Endodermal cell (in vitro differentiated cells): ENCODE results near the gene VENTX. TPM values are rescaled to one million over a fixed set of nuclear protein-coding genes. Genes with fewer than 3 reads are reported as not detected.

Experiments used
- DNase-seq: peaks from one replicate; pipeline ENCODE4 v3.0.0-alpha.2; 2017
- H3K27ac ChIP-seq: 2 replicates; pipeline ENCODE4 v1.5.1; 2013; ENCODE audit warnings: mild to moderate bottlenecking, low read depth, low read length, moderate library complexity
- H3K27me3 ChIP-seq: 2 replicates; pipeline ENCODE4 v1.6.1; 2013; ENCODE audit warnings: mild to moderate bottlenecking, low read length, moderate library complexity; ENCODE audit not compliant: insufficient read depth, control insufficient read depth, poor library complexity, severe bottlenecking
- H3K36me3 ChIP-seq: 2 replicates; pipeline ENCODE4 v1.7.0; 2013; ENCODE audit warnings: mild to moderate bottlenecking, low read length, moderate library complexity; ENCODE audit not compliant: control insufficient read depth, insufficient read depth
- H3K4me1 ChIP-seq: one replicate; pipeline ENCODE4 v1.7.0; 2013; ENCODE audit warnings: low read length; ENCODE audit not compliant: control insufficient read depth, insufficient read depth
- H3K4me3 ChIP-seq: 2 replicates; pipeline ENCODE4 v1.5.1; 2013; ENCODE audit warnings: mild to moderate bottlenecking, low read length, moderate library complexity
- H3K9ac ChIP-seq: 2 replicates; pipeline ENCODE4 v1.6.1; 2013; ENCODE audit warnings: mild to moderate bottlenecking, low read length, moderate library complexity; ENCODE audit not compliant: poor library complexity, severe bottlenecking; ENCODE audit errors: extremely low read depth
- H3K9me3 ChIP-seq: 2 replicates; pipeline ENCODE4 v1.6.1; 2013; ENCODE audit warnings: mild to moderate bottlenecking, low read length, moderate library complexity; ENCODE audit not compliant: control insufficient read depth
- H3K27ac Mint-ChIP-seq: 2 replicates; pipeline ENCODE4 v1.8.0; 2020; ENCODE audit warnings: mixed read lengths
- H3K27me3 Mint-ChIP-seq: 2 replicates; pipeline ENCODE4 v1.8.0; 2021; ENCODE audit warnings: mild to moderate bottlenecking, mixed read lengths; ENCODE audit not compliant: insufficient read depth
- H3K36me3 Mint-ChIP-seq: 2 replicates; pipeline ENCODE4 v1.8.0; 2020; ENCODE audit warnings: low read depth, mixed read lengths
- H3K4me1 Mint-ChIP-seq: 2 replicates; pipeline ENCODE4 v1.8.0; 2020; ENCODE audit warnings: mixed read lengths
- H3K4me3 Mint-ChIP-seq: 2 replicates; pipeline ENCODE4 v1.8.0; 2020; ENCODE audit warnings: mild to moderate bottlenecking, moderate library complexity, mixed read lengths
- H3K9me3 Mint-ChIP-seq: 2 replicates; pipeline ENCODE4 v1.8.0; 2020; ENCODE audit warnings: mild to moderate bottlenecking, mixed read lengths
- WGBS, 2 experiments: methylation state at CpG; one replicate each; pipeline versions ENCODE4 v1.1.5 to v1.1.7; 2013; ENCODE audit warnings: missing lambda C conversion rate in 2 of 2, mixed read lengths in 1 of 2; ENCODE audit not compliant: insufficient coverage in 1 of 2, insufficient read length in 1 of 2; 5-methylcytosine and 5-hydroxymethylcytosine counted together
- microRNA-seq: library from miRNA; unstranded; fragments of <30 nt; microRNA quantifications from one replicate; pipeline ENCODE4 v1.2.0, GENCODE V29; 2020; ENCODE audit warnings: borderline microRNAs expressed
- total RNA-seq, 2 donors: library from RNA; stranded (reverse); fragmentation: NEBNext Ultra II Directional in 1 of 2; extraction: Animal tissue kit (Norgen Biotek cat#: 25700) in 1 of 2; gene quantifications; 2 replicates in 1 of 2; 3 replicates in 1 of 2; pipeline ENCODE4 v1.2.1, GENCODE V29; 2021
- TF ChIP-seq, protein P1 (sequence below): fragments of 200-600 bp; sonication (generic); conservative IDR thresholded peaks from 2 replicates; pipeline ENCODE4 v1.5.0; 2021; ENCODE audit warnings: antibody characterized with exemption, mild to moderate bottlenecking

VENTX gene
- total RNA-seq, 2 donors from 2014 or later: 5.5 to 14.2 TPM

DNA sequence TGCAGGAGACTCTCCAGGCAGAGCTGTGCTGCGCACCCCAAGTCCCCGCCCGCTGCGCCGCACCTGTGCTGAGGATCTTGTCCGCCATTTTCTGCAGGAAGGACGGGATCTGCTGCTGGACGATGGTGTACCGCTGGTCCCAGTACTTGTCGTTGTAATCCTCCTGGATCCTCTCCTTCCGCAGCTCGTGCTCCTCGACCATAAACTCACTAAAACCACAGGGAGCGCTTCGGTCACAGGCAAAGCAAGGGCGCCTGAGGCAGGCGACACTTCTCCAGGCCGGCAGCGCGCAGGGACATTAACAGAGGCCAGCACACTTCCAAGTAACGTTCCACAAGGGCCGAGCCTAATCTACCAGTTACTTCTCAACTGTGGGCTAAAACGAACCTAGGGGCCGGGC lies 52.1 kb downstream of the VENTX start:
- no peak overlapping the region for H3K9ac ChIP-seq
- H3K36me3 ChIP-seq: peaks cover 57% of the 10 kb centered on the region
- TF ChIP-seq, protein P1, sequence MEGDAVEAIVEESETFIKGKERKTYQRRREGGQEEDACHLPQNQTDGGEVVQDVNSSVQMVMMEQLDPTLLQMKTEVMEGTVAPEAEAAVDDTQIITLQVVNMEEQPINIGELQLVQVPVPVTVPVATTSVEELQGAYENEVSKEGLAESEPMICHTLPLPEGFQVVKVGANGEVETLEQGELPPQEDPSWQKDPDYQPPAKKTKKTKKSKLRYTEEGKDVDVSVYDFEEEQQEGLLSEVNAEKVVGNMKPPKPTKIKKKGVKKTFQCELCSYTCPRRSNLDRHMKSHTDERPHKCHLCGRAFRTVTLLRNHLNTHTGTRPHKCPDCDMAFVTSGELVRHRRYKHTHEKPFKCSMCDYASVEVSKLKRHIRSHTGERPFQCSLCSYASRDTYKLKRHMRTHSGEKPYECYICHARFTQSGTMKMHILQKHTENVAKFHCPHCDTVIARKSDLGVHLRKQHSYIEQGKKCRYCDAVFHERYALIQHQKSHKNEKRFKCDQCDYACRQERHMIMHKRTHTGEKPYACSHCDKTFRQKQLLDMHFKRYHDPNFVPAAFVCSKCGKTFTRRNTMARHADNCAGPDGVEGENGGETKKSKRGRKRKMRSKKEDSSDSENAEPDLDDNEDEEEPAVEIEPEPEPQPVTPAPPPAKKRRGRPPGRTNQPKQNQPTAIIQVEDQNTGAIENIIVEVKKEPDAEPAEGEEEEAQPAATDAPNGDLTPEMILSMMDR: no peak
- 92 to 94% methylated on average over 21 to 24 of the region's 24 CpGs for WGBS, 2 experiments
- H3K27me3 ChIP-seq: no peaks in the 10 kb centered on the region
- no peaks in the 10 kb centered on the region for H3K4me1 ChIP-seq
- Mint-ChIP-seq H3K4me3 (no peak overlapping the region), H3K36me3 (peaks cover 59% of the 10 kb centered on the region), H3K9me3 (no peaks in the 10 kb centered on the region), H3K27ac (no peak overlapping the region), H3K27me3 (no peaks in the 10 kb centered on the region), H3K4me1 (no peaks in the 10 kb centered on the region)
- no peak for DNase-seq
- no peaks in the 10 kb centered on the region for H3K9me3 ChIP-seq
- no peak overlapping the region for H3K27ac ChIP-seq
- H3K4me3 ChIP-seq: no peak overlapping the region

Small RNA genes within 50 kb of the gene (microRNA-seq; reads per million reads assigned to microRNA genes)
- gene MIR202: not detected

Other genes with a start within 250 kb of the VENTX start
- 1 to 10 TPM in 1 of 2 donors, under 1 TPM in 1; 0.24 to 1.0 TPM for gene ADGRA1, start 149.9 kb upstream of the VENTX start, total RNA-seq
- gene KNDC1, start 77.6 kb upstream of the VENTX start, total RNA-seq: 1 to 10 TPM; 6.5 to 9.6 TPM
- gene UTF1, start 7.6 kb upstream of the VENTX start, total RNA-seq: 1 to 10 TPM in 1 of 2 donors, not detected in 1; 1.5 TPM
- gene ADAM8, start 39.0 kb downstream of the VENTX start, total RNA-seq: 1 to 10 TPM; 3.7 to 5.5 TPM
- 10 to 100 TPM; 52.8 to 63.0 TPM for gene TUBGCP2, start 71.0 kb downstream of the VENTX start, total RNA-seq
- gene ZNF511, start 71.1 kb downstream of the VENTX start, total RNA-seq: 10 to 100 TPM; 48.1 to 57.6 TPM
- gene CALY, start 99.0 kb downstream of the VENTX start, total RNA-seq: 1 to 10 TPM in 1 of 2 donors, under 1 TPM in 1; 0.75 to 1.3 TPM
- not detected for gene PRAP1, start 109.5 kb downstream of the VENTX start, total RNA-seq
- gene FUOM, start 120.2 kb downstream of the VENTX start, total RNA-seq: 10 to 100 TPM; 81.0 to 83.9 TPM
- gene ECHS1, start 135.5 kb downstream of the VENTX start, total RNA-seq: 100 to 1,000 TPM in 1 of 2 donors, 10 to 100 TPM in 1; 92.3 to 102 TPM
- 10 to 100 TPM in 1 of 2 donors, 1 to 10 TPM in 1; 9.7 to 11.1 TPM for gene PAOX, start 141.4 kb downstream of the VENTX start, total RNA-seq
- gene MTG1, start 156.3 kb downstream of the VENTX start, total RNA-seq: 10 to 100 TPM; 71.3 to 86.0 TPM
- gene SPRN, start 186.8 kb downstream of the VENTX start, total RNA-seq: under 1 TPM; 0.11 to 0.24 TPM
- gene SCART1, start 216.1 kb downstream of the VENTX start, total RNA-seq: under 1 TPM; 0.37 to 0.80 TPM